ENCODE results near the gene LMOD1.
"Not testable (repeated sequence)": the region's sequence is repeated elsewhere in the genome, so short reads cannot be mapped to it uniquely, and the experiment has no call there.

The LMOD1 gene

DNA sequence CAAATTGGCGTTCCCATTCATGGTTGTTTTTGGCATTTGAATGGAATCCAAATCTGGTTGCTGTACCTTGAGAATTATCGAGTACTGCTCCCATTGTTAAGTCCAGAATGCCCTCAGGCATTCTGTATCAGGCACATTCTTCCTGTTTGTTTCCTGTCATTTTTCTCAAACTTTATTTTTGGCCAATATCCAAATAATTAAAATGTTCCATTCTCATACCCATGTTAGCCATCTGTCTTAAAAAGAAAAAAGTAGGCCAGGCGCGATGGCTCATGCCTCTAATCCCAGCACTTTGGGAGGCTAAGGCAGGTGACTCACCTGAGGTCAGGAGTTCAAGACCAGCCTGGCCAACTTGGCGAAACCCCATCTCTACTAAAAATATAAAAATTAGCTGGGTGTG lies 86.9 kb downstream of the LMOD1 start:
- DNase-seq (ENCODE audit: low spot score): no peak

DNA sequence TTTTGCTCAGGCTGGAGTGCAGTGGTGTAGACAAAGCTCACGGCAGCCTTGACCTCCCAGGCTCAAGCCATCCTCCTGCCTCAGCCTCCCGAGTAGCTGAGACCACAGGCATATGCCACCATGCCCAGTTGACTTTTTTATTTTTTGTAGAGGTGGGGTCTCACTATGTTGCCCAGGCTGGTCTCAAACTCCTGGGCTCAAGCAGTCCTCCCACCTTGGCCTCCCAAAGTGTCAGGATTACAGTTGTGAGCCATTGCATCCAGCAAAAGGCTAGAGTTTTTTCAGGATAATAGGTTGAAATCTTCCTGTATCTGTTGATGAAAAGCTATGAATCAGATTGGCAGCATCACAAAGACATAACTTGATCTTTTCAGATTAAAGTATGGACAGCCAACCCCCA lies 89.6 kb downstream of the LMOD1 start:
- not testable (repeated sequence) for DNase-seq (ENCODE audit: low spot score)

DNA sequence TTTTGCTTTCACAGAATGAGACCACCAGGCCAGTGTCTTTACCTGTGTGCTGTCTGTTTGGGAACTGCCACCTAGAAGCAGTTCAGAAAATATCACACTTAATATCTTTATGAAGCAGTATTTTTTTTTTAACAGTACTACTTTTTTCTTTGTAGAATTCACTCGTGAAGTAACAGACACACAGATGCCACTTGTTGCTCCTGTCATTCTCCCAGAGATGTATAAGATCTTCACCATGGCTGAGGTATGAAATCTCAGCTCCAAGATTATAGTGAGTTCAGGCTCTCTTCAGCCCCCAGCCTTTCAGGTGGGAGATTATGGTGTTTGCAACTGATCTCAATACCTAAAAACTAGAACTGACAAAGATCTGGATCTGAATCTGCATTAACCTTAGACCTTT lies 94.4 kb downstream of the LMOD1 start:
- no peak for DNase-seq (ENCODE audit: low spot score)

DNA sequence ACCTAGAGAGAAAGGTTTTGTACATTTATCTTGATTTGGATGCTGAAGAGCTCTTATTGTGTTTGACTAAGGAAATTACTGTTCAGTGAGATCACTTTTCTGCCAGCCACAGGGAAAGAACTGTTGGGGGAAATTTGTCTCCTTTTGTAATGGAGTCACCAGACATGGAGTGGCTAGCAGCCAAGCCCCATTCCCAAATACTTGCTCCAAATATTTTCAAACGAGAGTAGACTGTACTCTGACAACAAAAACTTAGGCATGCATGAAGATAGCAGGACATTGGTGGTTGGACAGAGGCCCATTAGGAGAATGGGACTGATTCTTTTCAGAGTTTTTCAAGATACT lies 96.3 kb downstream of the LMOD1 start:
- DNase-seq (ENCODE audit: low spot score): no peak

DNA sequence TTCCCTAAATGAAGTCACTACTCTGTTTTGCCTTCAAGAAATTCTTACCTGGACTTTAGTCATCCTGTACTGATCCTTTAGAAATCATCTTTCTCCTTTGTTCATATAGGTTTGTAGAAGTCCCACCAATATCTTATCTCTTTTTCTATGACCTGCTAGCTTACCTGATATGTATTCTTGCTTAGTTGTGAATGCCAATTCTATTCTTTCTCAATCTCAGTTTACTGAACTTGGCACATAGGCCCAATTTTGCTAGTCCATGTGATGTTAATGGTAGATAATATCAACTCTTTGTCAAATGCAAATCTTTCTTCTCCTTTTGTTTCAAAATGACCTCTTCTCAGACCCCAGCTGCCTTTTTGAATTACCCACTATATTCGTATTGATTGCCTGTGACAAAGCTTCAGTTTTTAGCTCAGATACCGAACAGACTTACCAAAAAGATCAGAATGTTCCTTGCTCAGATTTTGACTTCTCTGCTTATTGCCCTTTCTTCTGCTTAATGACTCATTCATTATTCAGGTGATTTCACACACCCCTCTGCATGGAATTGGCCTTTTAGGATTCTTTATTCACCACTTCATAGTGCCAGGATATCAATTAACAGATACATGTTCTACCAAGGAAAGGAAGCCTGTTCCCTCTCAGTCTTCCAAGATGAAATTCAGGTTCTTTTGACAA lies 96.8 kb downstream of the LMOD1 start:
- no peak for DNase-seq (ENCODE audit: low spot score)

DNA sequence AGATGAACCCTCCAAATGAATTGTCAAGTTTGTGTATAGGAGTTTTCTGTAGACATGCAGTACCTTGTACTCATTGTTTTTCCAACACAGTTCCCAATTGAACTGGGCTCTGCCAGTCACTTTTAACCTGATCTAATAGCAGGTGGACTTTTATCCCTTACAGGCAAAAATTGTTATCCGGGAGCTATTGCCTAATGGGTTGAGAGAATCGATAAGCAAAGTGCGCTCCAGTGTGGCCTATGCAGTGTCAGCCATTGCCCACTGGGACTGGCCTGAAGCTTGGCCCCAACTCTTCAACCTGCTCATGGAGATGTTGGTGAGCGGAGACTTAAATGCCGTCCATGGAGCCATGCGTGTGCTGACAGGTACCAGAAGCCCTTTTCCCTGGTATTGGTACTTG lies 98.1 kb downstream of the LMOD1 start:
- DNase-seq (ENCODE audit: low spot score): no peak

DNA sequence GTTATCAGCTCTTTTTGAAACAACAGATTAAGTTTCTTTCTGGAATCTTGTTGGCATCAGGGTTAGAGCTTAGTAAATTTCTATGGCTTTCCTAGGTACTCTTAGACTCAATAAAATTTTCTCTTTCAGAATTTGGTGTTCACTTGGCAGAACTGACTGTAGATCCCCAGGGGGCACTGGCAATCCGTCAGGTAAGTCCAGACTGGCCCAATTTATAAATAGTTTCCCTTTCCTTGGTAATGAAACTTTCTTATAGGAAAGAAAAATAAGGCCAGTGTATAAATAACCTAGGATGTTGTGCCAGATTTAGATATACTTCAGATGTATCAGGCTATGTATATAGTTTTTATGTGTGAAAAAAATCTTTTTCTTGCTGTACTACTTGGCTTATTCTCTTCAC lies 99.2 kb downstream of the LMOD1 start:
- no peak for DNase-seq (ENCODE audit: low spot score)

Data from HuH-7 (cell line).